Keratinocyte (primary cell): ENCODE data around the gene TRPM1. TPM values are rescaled to one million over a fixed set of nuclear protein-coding genes. Genes with fewer than 3 reads are reported as not detected.

Source experiments
- DNase-seq: peaks from one replicate; pipeline ENCODE4 v3.0.0-alpha.2; 2011; ENCODE audit warnings: low read depth, missing footprints, low spot score
- FAIRE-seq: peaks from 2 replicates; lab custom pipeline; 2011; peaks lifted over from hg19 to GRCh38; lab: Jason Lieb, UNC
- H2AFZ ChIP-seq: 2 replicates; pipeline ENCODE4 v1.6.0; 2012; ENCODE audit warnings: low read length, control low read depth, inconsistent platforms; ENCODE audit not compliant: control insufficient read depth
- H3K27ac ChIP-seq: 2 replicates; pipeline ENCODE4 v1.5.1; 2011; ENCODE audit warnings: low read length; ENCODE audit not compliant: control insufficient read depth, insufficient read depth
- H3K27me3 ChIP-seq: 3 replicates; pipeline ENCODE4 v1.6.0; 2011; ENCODE audit warnings: low read length; ENCODE audit not compliant: control insufficient read depth, insufficient read depth; ENCODE audit errors: extremely low read depth
- H3K36me3 ChIP-seq, 2 experiments: 2 replicates in 1 of 2; 3 replicates in 1 of 2; pipeline ENCODE4 v1.5.1; 2011; ENCODE audit warnings: low read length in 2 of 2, mild to moderate bottlenecking in 1 of 2; ENCODE audit not compliant: control insufficient read depth in 2 of 2, insufficient read depth in 2 of 2; ENCODE audit errors: extremely low read depth in 1 of 2
- H3K4me1 ChIP-seq: 3 replicates; pipeline ENCODE4 v1.5.1; 2011; ENCODE audit warnings: low read length; ENCODE audit not compliant: control insufficient read depth, insufficient read depth; ENCODE audit errors: extremely low read depth
- H3K4me2 ChIP-seq: 3 replicates; pipeline ENCODE4 v1.6.0; 2011; ENCODE audit warnings: low read depth, low read length; ENCODE audit not compliant: control insufficient read depth, insufficient read depth; ENCODE audit errors: extremely low read depth
- H3K4me3 ChIP-seq, 3 experiments: fragments of 200-600 bp in 1 of 3; sonication (generic) in 1 of 3; 2 replicates in 2 of 3; 3 replicates in 1 of 3; pipeline ENCODE4 v1.5.1; 2011 to 2016; ENCODE audit warnings: low read length in 3 of 3, mild to moderate bottlenecking in 3 of 3, control low read depth in 2 of 3, inconsistent platforms in 1 of 3, low read depth in 1 of 3, mixed read lengths in 1 of 3, mixed run types in 1 of 3, moderate library complexity in 1 of 3; ENCODE audit not compliant: control insufficient read depth in 2 of 3, insufficient read depth in 2 of 3; ENCODE audit errors: extremely low read depth in 1 of 3
- H3K79me2 ChIP-seq: 2 replicates; pipeline ENCODE4 v1.6.0; 2012; ENCODE audit warnings: low read length; ENCODE audit not compliant: control insufficient read depth, insufficient read depth
- H3K9ac ChIP-seq: 3 replicates; pipeline ENCODE4 v1.6.0; 2011; ENCODE audit warnings: low read length; ENCODE audit not compliant: control insufficient read depth, insufficient read depth; ENCODE audit errors: extremely low read depth
- H3K9me1 ChIP-seq: 3 replicates; pipeline ENCODE4 v1.6.0; 2011; ENCODE audit warnings: low read length; ENCODE audit not compliant: control insufficient read depth, insufficient read depth; ENCODE audit errors: extremely low read depth
- H3K9me3 ChIP-seq: 2 replicates; pipeline ENCODE4 v1.5.1; 2012; ENCODE audit warnings: low read depth, low read length; ENCODE audit not compliant: control insufficient read depth
- H4K20me1 ChIP-seq: 3 replicates; pipeline ENCODE4 v1.6.0; 2011; ENCODE audit warnings: low read length; ENCODE audit not compliant: control insufficient read depth, insufficient read depth; ENCODE audit errors: extremely low read depth
- CTCF ChIP-seq, 3 experiments: IDR thresholded peaks in 1 of 3; conservative IDR thresholded peaks in 1 of 3; optimal IDR thresholded peaks in 1 of 3; 2 replicates in 2 of 3; 3 replicates in 1 of 3; pipeline versions ENCODE3 to v1.5.1; 2011; ENCODE audit warnings: low read length in 3 of 3, mild to moderate bottlenecking in 3 of 3, moderate library complexity in 2 of 3, control low read depth in 1 of 3, inconsistent platforms in 1 of 3; ENCODE audit not compliant: insufficient read depth in 2 of 3; ENCODE audit errors: extremely low read depth in 1 of 3
- EZH2 ChIP-seq: IDR thresholded peaks from one replicate; pipeline ENCODE4 v1.6.1; 2012; ENCODE audit warnings: inconsistent platforms, mild to moderate bottlenecking, low read length, moderate library complexity
- dilution Hi-C: fragments of 300-500 bp; cut with MboI; formaldehyde crosslinking; loops from one replicate; pipeline ENCODE4 v1.7.0; 2020; ENCODE audit warnings: low sequenced_read_pairs; ENCODE audit not compliant: extremely low pct_ligation_motif_present
- polyA plus RNA-seq, 5 experiments: library from polyadenylated mRNA; depleted of rRNA in 3 of 5; stranded (reverse) in 3 of 5; stranded (forward) in 1 of 5; unstranded in 1 of 5; fragments of >200 nt; gene quantifications; 1 replicate in 1 of 5; 2 replicates in 3 of 5; 3 replicates in 1 of 5; pipeline versions ENCODE4 v1.2.1 to v1.2.3, GENCODE V29; 2011 to 2012; ENCODE audit warnings: missing spikeins in 2 of 5, low read depth in 1 of 5, low replicate concordance in 1 of 5

TRPM1 gene
- polyA plus RNA-seq, 1 donor (not counting 4 experiments of a cell fraction or from before 2014, with no cell fraction given), result 0.17 TPM

GRCh38 chr15:31023841-31024240 is 77.7 kb downstream of the TRPM1 start:
- Histone ChIP-seq H2AFZ (peak overlapping the region; percentile 68), H3K27me3 (no peaks in the 10 kb centered on the region), H3K4me3 (peak overlapping the region in 2 of 3 experiments; percentile 48 to 65), H3K79me2 (no peaks in the 10 kb centered on the region), H3K36me3 (no peaks in the 10 kb centered on the region), H3K27ac (peak overlapping the region; percentile 98), H3K9me3 (no peaks in the 10 kb centered on the region), H3K4me2 (peak overlapping the region; percentile 91), H3K9me1 (no peaks in the 10 kb centered on the region), H3K9ac (peak overlapping the region; percentile 77), H4K20me1 (no peaks in the 10 kb centered on the region), H3K4me1 (peaks cover 30% of the 10 kb centered on the region)
- DNase-seq, result no peak
- no peak for FAIRE-seq
- no peak for TF ChIP-seq CTCF (optimal IDR thresholded peaks at IDR 0.05 in 1 of 3, IDR thresholded peaks at IDR 0.05 in 1 of 3, conservative IDR thresholded peaks at IDR 0.05 in 1 of 3; ENCODE audit: extremely low read depth in 1 of 3, insufficient read depth in 2 of 3, low read length in 3 of 3)
- TF ChIP-seq EZH2, result no peak
- dilution Hi-C loops, result no loop called here

- no peak overlapping the region for H3K4me2 ChIP-seq
- no peak overlapping the region for H3K4me3 ChIP-seq
- H3K4me1 ChIP-seq, result peaks cover 32% of the 10 kb centered on the region
- no peaks in the 10 kb centered on the region for H3K27me3 ChIP-seq
- H3K79me2 ChIP-seq, result no peaks in the 10 kb centered on the region
- H4K20me1 ChIP-seq, result no peaks in the 10 kb centered on the region
- TF ChIP-seq CTCF (optimal IDR thresholded peaks at IDR 0.05 in 1 of 3, IDR thresholded peaks at IDR 0.05 in 1 of 3, conservative IDR thresholded peaks at IDR 0.05 in 1 of 3; ENCODE audit: extremely low read depth in 1 of 3, insufficient read depth in 2 of 3, low read length in 3 of 3) (no peak), EZH2 (no peak)
- no peaks in the 10 kb centered on the region for H3K36me3 ChIP-seq
- H3K27ac ChIP-seq, result no peak overlapping the region
- H3K9ac ChIP-seq, result no peak overlapping the region
- no peaks in the 10 kb centered on the region for H3K9me3 ChIP-seq
- dilution Hi-C loops, result no loop called here
- no peak for DNase-seq
- FAIRE-seq, result no peak
- H3K9me1 ChIP-seq, result no peaks in the 10 kb centered on the region
- no peak overlapping the region for H2AFZ ChIP-seq
Measured at GRCh38 chr15:31021067-31021665, 80.4 kb downstream of the TRPM1 start.
